SK-N-SH treated with all-trans-retinoic acid at 6 μM for 48 hours (cell line): ENCODE results near the gene RAVER2.
"Not testable (repeated sequence)": the region's sequence is repeated elsewhere in the genome, so short reads cannot be mapped to it uniquely, and the experiment has no call there.

ENCODE experiments used
- ATAC-seq: fragments of 200-7000 bp; cut with Tn5 transposase; 3 replicates; pipeline ENCODE4 v1.9.1; 2020; ENCODE audit warnings: mild to moderate bottlenecking, moderate library complexity
- ARNTL ChIP-seq: fragments of 450-650 bp; formaldehyde crosslinking; IDR thresholded peaks from 2 replicates; pipeline ENCODE4 v1.5.0; 2020; ENCODE audit warnings: low read depth, mild to moderate bottlenecking, moderate library complexity, borderline replicate concordance
- BACH2 ChIP-seq: fragments of 250-450 bp; sonication (Bioruptor Pico); IDR thresholded peaks from 2 replicates; pipeline ENCODE4 v1.9.0; 2021; ENCODE audit warnings: mild to moderate bottlenecking, borderline replicate concordance
- CSDC2 ChIP-seq: fragments of 250-450 bp; sonication (Bioruptor Pico); IDR thresholded peaks from 2 replicates; pipeline ENCODE4 v1.5.0; 2020; ENCODE audit warnings: mild to moderate bottlenecking, moderate library complexity
- ESRRG ChIP-seq: fragments of 250-450 bp; sonication (Bioruptor Pico); IDR thresholded peaks from 2 replicates; pipeline ENCODE4 v1.6.1; 2021; ENCODE audit warnings: mild to moderate bottlenecking
- GLIS3 ChIP-seq: fragments of 250-450 bp; sonication (Bioruptor Pico); IDR thresholded peaks from 2 replicates; pipeline ENCODE4 v1.5.0; 2020; ENCODE audit warnings: mild to moderate bottlenecking, moderate library complexity
- OSR1 ChIP-seq: fragments of 250-450 bp; sonication (Bioruptor Pico); IDR thresholded peaks from 2 replicates; pipeline ENCODE4 v1.8.0; 2022; ENCODE audit warnings: moderate library complexity, mild to moderate bottlenecking, inconsistent platforms
- PATZ1 ChIP-seq: fragments of 250-450 bp; sonication (Bioruptor Pico); IDR thresholded peaks from 2 replicates; pipeline ENCODE4 v1.8.0; 2020; ENCODE audit warnings: mild to moderate bottlenecking, moderate library complexity, borderline replicate concordance
- PPARA ChIP-seq: fragments of 250-450 bp; sonication (Bioruptor Pico); IDR thresholded peaks from 2 replicates; pipeline ENCODE4 v1.5.0; 2020; ENCODE audit warnings: mild to moderate bottlenecking, borderline replicate concordance
- SNAI2 ChIP-seq: fragments of 250-450 bp; sonication (Bioruptor Pico); IDR thresholded peaks from 2 replicates; pipeline ENCODE4 v1.5.0; 2020; ENCODE audit warnings: mild to moderate bottlenecking, moderate library complexity
- TCF4 ChIP-seq: fragments of 250-450 bp; sonication (Bioruptor Pico); IDR thresholded peaks from 2 replicates; pipeline ENCODE4 v1.8.0; 2021; ENCODE audit warnings: mild to moderate bottlenecking, moderate library complexity, borderline replicate concordance
- TOX ChIP-seq: fragments of 250-450 bp; sonication (Bioruptor Pico); IDR thresholded peaks from 2 replicates; pipeline ENCODE4 v1.8.0; 2021; ENCODE audit warnings: mild to moderate bottlenecking, moderate library complexity, borderline replicate concordance
- TSHZ2 ChIP-seq: fragments of 250-450 bp; sonication (Bioruptor Pico); IDR thresholded peaks from 2 replicates; pipeline ENCODE4 v1.5.0; 2020; ENCODE audit warnings: mild to moderate bottlenecking, moderate library complexity
- ZC3H10 ChIP-seq: fragments of 250-450 bp; sonication (Bioruptor Pico); IDR thresholded peaks from 2 replicates; pipeline ENCODE4 v1.5.1; 2021; ENCODE audit warnings: mild to moderate bottlenecking, moderate library complexity
- ZFP30 ChIP-seq: fragments of 450-650 bp; formaldehyde crosslinking; IDR thresholded peaks from 2 replicates; pipeline ENCODE4 v1.5.0; 2022; ENCODE audit warnings: mild to moderate bottlenecking, moderate library complexity
- ZNF565 ChIP-seq: fragments of 450-650 bp; formaldehyde crosslinking; conservative IDR thresholded peaks from 2 replicates; pipeline ENCODE4 v1.5.0; 2020; ENCODE audit warnings: low read depth, mild to moderate bottlenecking, moderate library complexity
- ZNF70 ChIP-seq: fragments of 450-650 bp; formaldehyde crosslinking; IDR thresholded peaks from 2 replicates; pipeline ENCODE4 v1.5.0; 2020; ENCODE audit warnings: mild to moderate bottlenecking, moderate library complexity
- ZNF8 ChIP-seq: fragments of 450-650 bp; formaldehyde crosslinking; IDR thresholded peaks from 2 replicates; pipeline ENCODE4 v1.5.0; 2020; ENCODE audit warnings: mild to moderate bottlenecking, moderate library complexity
- TF ChIP-seq, protein P1 (sequence below): fragments of 250-450 bp; sonication (Bioruptor Pico); IDR thresholded peaks from 2 replicates; pipeline ENCODE4 v1.5.1; 2021; ENCODE audit warnings: mild to moderate bottlenecking, moderate library complexity
- TF ChIP-seq, protein P2 (sequence below): fragments of 250-450 bp; sonication (Bioruptor Pico); IDR thresholded peaks from 2 replicates; pipeline ENCODE4 v1.5.1; 2020; ENCODE audit warnings: low read depth, mild to moderate bottlenecking, moderate library complexity
- TF ChIP-seq, protein P3 (sequence below): fragments of 250-450 bp; sonication (Bioruptor Pico); IDR thresholded peaks from 2 replicates; pipeline ENCODE4 v1.8.0; 2021; ENCODE audit warnings: low read depth, mild to moderate bottlenecking, moderate library complexity, borderline replicate concordance

RAVER2 gene

DNA sequence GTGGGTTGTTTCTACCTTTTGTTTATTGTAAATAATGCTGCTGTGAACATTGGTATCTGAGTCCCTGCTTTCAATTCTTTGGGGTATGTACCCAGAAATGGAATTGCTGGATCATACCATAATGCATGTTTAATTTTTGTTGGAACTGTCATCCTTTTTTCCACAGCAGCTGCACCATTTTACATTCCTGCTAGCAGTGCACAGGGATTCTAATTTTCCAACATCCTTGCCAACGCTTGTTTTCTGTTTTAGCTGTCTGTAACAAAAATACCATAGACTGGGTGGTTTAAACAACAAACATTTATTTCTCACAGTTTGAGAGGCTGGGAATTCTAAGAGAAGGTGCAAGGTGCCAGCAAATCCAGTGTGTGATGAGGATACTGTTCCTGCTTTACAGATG is 65.1 kb downstream of the RAVER2 start:
- no peak for ATAC-seq
- no peak for TF ChIP-seq ZNF565

GRCh38 chr1:64811131-64811530 is 66.3 kb downstream of the RAVER2 start:
- TF ChIP-seq CSDC2 (CRISPR knock-in tag) (no peak), TOX (CRISPR knock-in tag) (no peak)
- no peak for ATAC-seq

- no peak for ATAC-seq
- TF ChIP-seq ARNTL (no peak), BACH2 (CRISPR knock-in tag) (no peak), TOX (CRISPR knock-in tag) (no peak), TSHZ2 (CRISPR knock-in tag) (no peak), ZNF70 (no peak), PATZ1 (CRISPR knock-in tag) (no peak), ZFP30 (no peak), OSR1 (CRISPR knock-in tag) (no peak), ZNF8 (CRISPR knock-in tag) (no peak), PPARA (no peak), ZNF565 (no peak), ESRRG (CRISPR knock-in tag) (no peak), ZC3H10 (no peak), GLIS3 (CRISPR knock-in tag) (no peak), TCF4 (no peak), SNAI2 (CRISPR knock-in tag) (no peak)
- TF ChIP-seq, protein P1, sequence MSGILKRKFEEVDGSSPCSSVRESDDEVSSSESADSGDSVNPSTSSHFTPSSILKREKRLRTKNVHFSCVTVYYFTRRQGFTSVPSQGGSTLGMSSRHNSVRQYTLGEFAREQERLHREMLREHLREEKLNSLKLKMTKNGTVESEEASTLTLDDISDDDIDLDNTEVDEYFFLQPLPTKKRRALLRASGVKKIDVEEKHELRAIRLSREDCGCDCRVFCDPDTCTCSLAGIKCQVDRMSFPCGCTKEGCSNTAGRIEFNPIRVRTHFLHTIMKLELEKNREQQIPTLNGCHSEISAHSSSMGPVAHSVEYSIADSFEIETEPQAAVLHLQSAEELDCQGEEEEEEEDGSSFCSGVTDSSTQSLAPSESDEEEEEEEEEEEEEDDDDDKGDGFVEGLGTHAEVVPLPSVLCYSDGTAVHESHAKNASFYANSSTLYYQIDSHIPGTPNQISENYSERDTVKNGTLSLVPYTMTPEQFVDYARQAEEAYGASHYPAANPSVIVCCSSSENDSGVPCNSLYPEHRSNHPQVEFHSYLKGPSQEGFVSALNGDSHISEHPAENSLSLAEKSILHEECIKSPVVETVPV, result no peak
- TF ChIP-seq, protein P2, sequence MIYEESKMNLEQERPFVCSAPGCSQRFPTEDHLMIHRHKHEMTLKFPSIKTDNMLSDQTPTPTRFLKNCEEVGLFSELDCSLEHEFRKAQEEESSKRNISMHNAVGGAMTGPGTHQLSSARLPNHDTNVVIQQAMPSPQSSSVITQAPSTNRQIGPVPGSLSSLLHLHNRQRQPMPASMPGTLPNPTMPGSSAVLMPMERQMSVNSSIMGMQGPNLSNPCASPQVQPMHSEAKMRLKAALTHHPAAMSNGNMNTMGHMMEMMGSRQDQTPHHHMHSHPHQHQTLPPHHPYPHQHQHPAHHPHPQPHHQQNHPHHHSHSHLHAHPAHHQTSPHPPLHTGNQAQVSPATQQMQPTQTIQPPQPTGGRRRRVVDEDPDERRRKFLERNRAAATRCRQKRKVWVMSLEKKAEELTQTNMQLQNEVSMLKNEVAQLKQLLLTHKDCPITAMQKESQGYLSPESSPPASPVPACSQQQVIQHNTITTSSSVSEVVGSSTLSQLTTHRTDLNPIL (CRISPR knock-in tag), result no peak
- TF ChIP-seq, protein P3, sequence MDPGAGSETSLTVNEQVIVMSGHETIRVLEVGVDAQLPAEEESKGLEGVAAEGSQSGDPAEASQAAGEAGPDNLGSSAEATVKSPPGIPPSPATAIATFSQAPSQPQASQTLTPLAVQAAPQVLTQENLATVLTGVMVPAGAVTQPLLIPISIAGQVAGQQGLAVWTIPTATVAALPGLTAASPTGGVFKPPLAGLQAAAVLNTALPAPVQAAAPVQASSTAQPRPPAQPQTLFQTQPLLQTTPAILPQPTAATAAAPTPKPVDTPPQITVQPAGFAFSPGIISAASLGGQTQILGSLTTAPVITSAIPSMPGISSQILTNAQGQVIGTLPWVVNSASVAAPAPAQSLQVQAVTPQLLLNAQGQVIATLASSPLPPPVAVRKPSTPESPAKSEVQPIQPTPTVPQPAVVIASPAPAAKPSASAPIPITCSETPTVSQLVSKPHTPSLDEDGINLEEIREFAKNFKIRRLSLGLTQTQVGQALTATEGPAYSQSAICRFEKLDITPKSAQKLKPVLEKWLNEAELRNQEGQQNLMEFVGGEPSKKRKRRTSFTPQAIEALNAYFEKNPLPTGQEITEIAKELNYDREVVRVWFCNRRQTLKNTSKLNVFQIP (CRISPR knock-in tag), result no peak
These were observed 69.6 kb downstream of the RAVER2 start for GRCh38 chr1:64814427-64814826.

GRCh38 chr1:64817364-64817763 is 72.5 kb downstream of the RAVER2 start:
- not testable (repeated sequence) for ATAC-seq

DNA sequence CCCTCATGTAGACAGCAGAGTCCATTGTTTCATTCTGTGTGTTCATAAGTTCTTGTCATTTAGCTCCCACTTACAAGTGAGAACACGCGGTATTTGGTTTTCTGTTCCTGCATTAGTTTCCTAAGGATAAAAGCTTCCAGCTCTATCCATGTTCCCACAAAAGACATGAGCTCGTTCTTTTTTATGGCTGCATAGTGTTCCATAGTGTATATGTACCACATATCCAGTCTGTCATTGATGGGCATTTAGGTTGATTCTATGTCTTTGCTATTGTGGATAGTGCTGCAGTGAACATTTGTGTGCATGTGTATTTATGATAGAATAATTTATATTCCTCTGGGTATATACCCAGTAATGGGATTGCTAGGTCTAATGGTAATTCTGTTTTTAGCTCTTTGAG is 75.7 kb downstream of the RAVER2 start:
- not testable (repeated sequence) for ATAC-seq
